Activated naive CD4-positive, alpha-beta T cell treated with Interleukin-2 at 50 U/mL for 16 hours (primary cell): ENCODE results near the gene ABHD12B.
"Not testable (repeated sequence)": the region's sequence is repeated elsewhere in the genome, so short reads cannot be mapped to it uniquely, and the experiment has no call there.

Experiments used
- DNase-seq: peaks from one replicate; pipeline ENCODE4 v3.0.0-alpha.2; 2020

ABHD12B gene

GRCh38 chr14:50897658-50898175 lies 25.9 kb downstream of the ABHD12B start:
- no peak for DNase-seq

- DNase-seq: no peak
Measured at GRCh38 chr14:50901361-50901760, 29.5 kb downstream of the ABHD12B start.

GRCh38 chr14:50904719-50905118 lies 32.9 kb downstream of the ABHD12B start:
- no peak for DNase-seq

- DNase-seq: no peak
Measured at GRCh38 chr14:50906326-50907065, 34.6 kb downstream of the ABHD12B start.

GRCh38 chr14:50910495-50911420 lies 38.9 kb downstream of the ABHD12B start:
- DNase-seq: no peak

- DNase-seq: no peak
Measured at GRCh38 chr14:50917449-50917848, 45.6 kb downstream of the ABHD12B start.

- DNase-seq: not testable (repeated sequence)
Measured at GRCh38 chr14:50919524-50919923, 47.7 kb downstream of the ABHD12B start.

- no peak for DNase-seq
Measured at GRCh38 chr14:50920482-50921230, 48.8 kb downstream of the ABHD12B start.

- DNase-seq: no peak
Measured at GRCh38 chr14:50922803-50923202, 51.0 kb downstream of the ABHD12B start.

GRCh38 chr14:50924236-50924635 lies 52.4 kb downstream of the ABHD12B start:
- DNase-seq: no peak

- DNase-seq: no peak
Measured at GRCh38 chr14:50924843-50925242, 53.0 kb downstream of the ABHD12B start.

GRCh38 chr14:50926851-50927386 lies 55.1 kb downstream of the ABHD12B start:
- no peak for DNase-seq

GRCh38 chr14:50928002-50928635 lies 56.3 kb downstream of the ABHD12B start:
- no peak for DNase-seq

GRCh38 chr14:50929506-50929905 lies 57.7 kb downstream of the ABHD12B start:
- DNase-seq: no peak

- DNase-seq: no peak
Measured at GRCh38 chr14:50931559-50931958, 59.7 kb downstream of the ABHD12B start.

GRCh38 chr14:50932156-50932555 lies 60.3 kb downstream of the ABHD12B start:
- DNase-seq: no peak

GRCh38 chr14:50932592-50933495 lies 61.0 kb downstream of the ABHD12B start:
- no peak for DNase-seq

- no peak for DNase-seq
Measured at GRCh38 chr14:50935126-50936015, 63.5 kb downstream of the ABHD12B start.

- DNase-seq: no peak
Measured at GRCh38 chr14:50936016-50936340, 64.1 kb downstream of the ABHD12B start.

GRCh38 chr14:50936882-50937281 lies 65.0 kb downstream of the ABHD12B start:
- no peak for DNase-seq
